SJCRH30 (cell line): Measurements from ENCODE around the gene KIF1B. TPM values are rescaled to one million over a fixed set of nuclear protein-coding genes. Genes with fewer than 3 reads are reported as not detected.
"Not testable (repeated sequence)": the region's sequence is repeated elsewhere in the genome, so short reads cannot be mapped to it uniquely, and the experiment has no call there.

Experiments
- DNase-seq, 2 experiments: peaks; one replicate each; pipeline ENCODE4 v3.0.0-alpha.2; 2015 to 2020
- H3K27ac ChIP-seq: fragments of 250-450 bp; sonication (Bioruptor Pico); 2 replicates; pipeline ENCODE4 v1.5.1; 2020; ENCODE audit warnings: mild to moderate bottlenecking, moderate library complexity
- H3K27me3 ChIP-seq: fragments of 250-450 bp; sonication (Bioruptor Pico); 2 replicates; pipeline ENCODE4 v1.5.1; 2020; ENCODE audit warnings: mild to moderate bottlenecking, moderate library complexity
- H3K36me3 ChIP-seq: fragments of 250-450 bp; sonication (Bioruptor Pico); 2 replicates; pipeline ENCODE4 v1.5.1; 2020; ENCODE audit warnings: mild to moderate bottlenecking, moderate library complexity
- H3K4me1 ChIP-seq: fragments of 250-450 bp; sonication (Bioruptor Pico); 2 replicates; pipeline ENCODE4 v1.5.1; 2020; ENCODE audit warnings: mild to moderate bottlenecking, moderate library complexity
- H3K4me3 ChIP-seq: fragments of 250-450 bp; sonication (Bioruptor Pico); 2 replicates; pipeline ENCODE4 v1.5.1; 2020; ENCODE audit warnings: mild to moderate bottlenecking, moderate library complexity
- H3K9me3 ChIP-seq: fragments of 250-450 bp; sonication (Bioruptor Pico); replicated peaks from 2 replicates; pipeline ENCODE4 v1.5.1; 2020; ENCODE audit warnings: mild to moderate bottlenecking, moderate library complexity
- total RNA-seq: library from RNA; depleted of rRNA; stranded (reverse); fragments of >200 nt; shearing (Covaris generic); gene quantifications from 2 replicates; pipeline ENCODE4 v1.2.3, GENCODE V29; 2014

KIF1B gene
- total RNA-seq, 1 experiment from 2014 or later: 54.8 TPM

DNA sequence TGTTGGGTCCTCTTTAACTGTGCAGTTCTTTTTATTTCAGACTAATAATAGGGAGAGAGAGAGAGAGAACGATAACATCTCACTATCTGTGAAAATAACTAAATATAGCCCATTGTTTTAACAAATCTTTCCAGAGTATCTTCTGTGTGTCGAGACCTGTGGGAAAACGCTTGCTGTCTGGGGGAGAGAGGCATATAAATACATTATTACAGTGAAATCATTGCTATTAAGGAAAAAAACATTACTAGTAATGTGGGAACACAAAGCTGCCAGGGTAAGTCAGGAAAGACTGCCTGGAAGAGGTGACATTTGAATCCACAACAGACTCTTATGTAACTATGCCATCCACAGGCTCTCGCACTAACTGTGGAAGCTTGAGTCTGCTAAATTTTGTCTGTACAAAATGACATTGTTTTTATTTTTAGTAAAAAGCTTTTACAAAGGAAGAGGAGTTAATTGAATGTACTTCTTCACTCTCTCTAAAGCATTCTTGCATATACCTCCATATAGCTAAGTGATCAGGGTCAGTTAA, 128.7 kb downstream of the KIF1B start:
- Histone ChIP-seq H3K4me1 (0 out of 2 replicates have a peak, but pooled peaks cover 4% of the 10 kb centered on the region), H3K27ac (no peak overlapping the region), H3K4me3 (no peak overlapping the region), H3K9me3 (no peaks in the 10 kb centered on the region), H3K27me3 (no peaks in the 10 kb centered on the region), H3K36me3 (peaks cover 8% of the 10 kb centered on the region; the same call in 1 of the 2 replicates)
- no peak for DNase-seq

DNA sequence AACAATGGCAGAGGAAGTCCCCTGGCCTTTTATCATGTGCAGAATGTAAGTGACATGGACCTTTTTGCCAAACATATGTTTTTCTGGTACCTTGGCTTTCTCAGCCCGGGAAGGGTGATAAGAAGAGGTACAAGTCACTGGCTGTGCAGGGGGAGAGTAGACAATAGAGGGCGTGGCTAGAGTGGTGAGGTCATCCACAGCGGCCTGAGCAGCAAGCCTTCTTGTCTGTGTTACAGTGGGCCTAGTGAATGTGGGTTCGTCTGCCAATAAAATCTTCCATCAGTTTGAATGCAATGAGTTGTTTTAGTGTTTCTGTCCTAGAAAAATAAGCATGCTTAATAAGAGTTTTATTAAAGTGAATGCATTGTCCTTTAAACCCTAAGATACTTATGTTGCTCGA, 129.4 kb downstream of the KIF1B start:
- H3K4me3 ChIP-seq: no peak overlapping the region
- DNase-seq: peak; percentile 72 to 76
- H3K4me1 ChIP-seq: 0 out of 2 replicates have a peak, but pooled peaks cover 4% of the 10 kb centered on the region
- H3K27me3 ChIP-seq: no peaks in the 10 kb centered on the region
- H3K36me3 ChIP-seq: peaks cover 8% of the 10 kb centered on the region; the same call in 1 of the 2 replicates
- H3K9me3 ChIP-seq: no peaks in the 10 kb centered on the region
- H3K27ac ChIP-seq: no peak overlapping the region

DNA sequence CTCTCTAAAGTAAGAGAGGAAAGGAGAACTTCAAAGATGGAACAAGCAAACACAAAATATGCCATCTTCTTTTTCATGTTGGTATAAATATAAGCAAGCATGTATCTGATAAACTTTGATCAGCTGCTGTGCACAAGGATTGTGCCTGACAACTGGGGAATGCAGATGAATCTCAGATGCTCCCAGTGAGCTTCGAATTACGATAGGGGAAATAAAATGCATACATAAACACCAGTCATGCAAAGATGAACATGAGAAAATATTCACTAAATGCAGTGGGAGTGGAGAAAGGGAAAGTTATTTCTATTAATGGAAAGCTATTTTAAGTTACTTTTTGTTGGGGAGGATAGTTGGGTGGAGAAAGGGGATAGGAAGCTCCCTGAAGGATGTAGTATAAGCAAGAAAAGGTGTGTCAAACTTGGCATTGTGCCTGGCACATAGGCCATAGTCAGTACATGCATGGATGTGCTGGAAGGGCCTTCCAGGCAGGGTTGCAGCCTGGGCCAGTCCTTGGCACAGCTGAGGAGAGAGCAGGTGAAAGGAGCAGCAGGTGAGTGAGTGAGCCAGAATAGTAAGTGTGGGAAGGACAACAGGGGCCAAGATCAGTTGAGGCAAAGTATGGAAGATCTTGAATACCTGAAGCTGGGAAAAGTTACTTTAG, 130.7 kb downstream of the KIF1B start:
- Histone ChIP-seq H3K9me3 (no peaks in the 10 kb centered on the region), H3K4me1 (0 out of 2 replicates have a peak, but pooled peaks cover 4% of the 10 kb centered on the region), H3K36me3 (peaks cover 8% of the 10 kb centered on the region; the same call in 1 of the 2 replicates), H3K27me3 (no peaks in the 10 kb centered on the region), H3K27ac (no peak overlapping the region), H3K4me3 (no peak overlapping the region)
- DNase-seq: no peak

DNA sequence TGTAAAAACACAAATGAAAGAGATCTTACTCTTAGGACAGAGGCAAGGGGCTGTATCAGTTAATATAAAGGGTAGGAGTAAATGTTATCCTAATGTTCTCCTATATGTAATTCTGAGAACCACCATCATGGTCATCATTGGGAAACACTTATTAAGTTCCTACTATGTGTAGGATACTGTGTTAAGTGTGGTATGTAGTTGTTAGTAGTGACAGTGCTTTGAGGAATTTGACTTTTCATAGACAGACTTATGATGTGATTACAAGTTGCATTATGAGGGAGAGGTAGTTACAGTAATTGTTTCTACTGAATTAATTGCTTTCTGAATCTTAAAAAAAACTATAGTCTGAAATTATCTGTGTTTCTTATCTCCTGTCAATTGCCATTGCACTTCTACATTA, 136.7 kb downstream of the KIF1B start:
- Histone ChIP-seq H3K36me3 (peaks cover 8% of the 10 kb centered on the region; the same call in 1 of the 2 replicates), H3K4me1 (no peaks in the 10 kb centered on the region), H3K9me3 (no peaks in the 10 kb centered on the region), H3K4me3 (no peak overlapping the region), H3K27ac (no peak overlapping the region), H3K27me3 (no peaks in the 10 kb centered on the region)
- no peak for DNase-seq

DNA sequence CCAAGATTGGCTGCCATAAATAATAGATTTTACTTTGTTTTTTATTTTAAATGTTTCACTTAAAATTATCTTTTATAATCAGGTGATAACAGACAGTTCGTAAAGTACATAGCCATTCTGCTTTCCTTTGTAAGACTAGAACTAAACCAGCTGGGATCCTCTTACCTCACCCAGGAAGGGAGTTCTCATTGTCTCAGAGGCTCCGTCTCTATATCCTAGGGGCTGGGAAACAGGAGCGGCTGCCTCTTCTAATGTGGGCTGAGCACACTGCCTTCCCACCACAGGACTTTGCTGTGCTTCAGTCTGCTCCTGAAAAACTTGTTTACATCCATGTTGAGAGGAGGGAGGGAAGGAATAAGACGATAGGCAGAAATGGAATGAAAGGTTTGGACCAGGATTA, 142.9 kb downstream of the KIF1B start:
- Histone ChIP-seq H3K36me3 (no peaks in the 10 kb centered on the region), H3K27me3 (no peaks in the 10 kb centered on the region), H3K4me3 (no peak overlapping the region), H3K4me1 (no peaks in the 10 kb centered on the region), H3K27ac (no peak overlapping the region), H3K9me3 (no peaks in the 10 kb centered on the region)
- peak in 1 of 2 experiments; percentile 15 for DNase-seq

DNA sequence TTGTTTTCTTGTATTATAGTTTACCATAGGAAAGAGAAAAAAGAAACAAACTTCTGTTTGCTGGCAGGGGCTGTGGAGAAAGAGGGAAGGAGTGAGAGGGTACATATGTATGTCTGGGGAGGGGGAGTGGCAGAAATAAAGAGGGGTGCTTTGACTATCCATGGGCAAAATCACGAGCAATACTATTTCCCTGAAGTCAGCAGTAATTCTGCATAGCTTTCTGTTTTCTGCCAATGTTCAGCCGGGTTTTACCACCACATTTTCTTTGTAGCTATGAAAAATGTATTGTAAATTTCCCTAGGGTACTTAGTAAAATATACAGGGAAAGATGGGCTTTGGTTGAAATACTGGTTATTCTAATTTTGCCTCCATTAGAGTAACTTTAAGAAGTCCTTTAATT, 143.3 kb downstream of the KIF1B start:
- Histone ChIP-seq H3K27ac (no peak overlapping the region), H3K9me3 (no peaks in the 10 kb centered on the region), H3K4me1 (no peaks in the 10 kb centered on the region), H3K36me3 (no peaks in the 10 kb centered on the region), H3K4me3 (no peak overlapping the region), H3K27me3 (no peaks in the 10 kb centered on the region)
- no peak for DNase-seq

DNA sequence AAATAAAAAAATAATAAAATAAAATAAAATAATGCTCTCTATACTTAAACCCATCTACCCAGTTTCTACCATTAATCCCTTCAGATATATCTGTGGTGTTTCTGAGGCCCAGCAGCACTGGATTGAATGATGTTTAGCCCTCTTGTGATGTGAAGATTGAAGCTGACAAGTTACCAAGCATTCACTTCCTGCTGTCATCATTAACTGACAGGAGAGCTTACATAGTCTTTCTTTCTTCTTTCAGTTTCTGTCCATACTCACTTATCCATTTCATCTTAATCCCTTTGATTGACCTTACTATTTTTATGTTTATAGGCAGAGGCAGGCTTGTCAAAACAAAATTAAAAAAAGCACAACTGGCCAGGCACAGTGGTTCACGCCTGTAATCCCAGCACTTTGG, 149.7 kb downstream of the KIF1B start:
- Histone ChIP-seq H3K36me3 (peaks cover 6% of the 10 kb centered on the region; the same call in 1 of the 2 replicates), H3K4me1 (no peaks in the 10 kb centered on the region), H3K9me3 (no peaks in the 10 kb centered on the region), H3K4me3 (no peak overlapping the region), H3K27me3 (no peaks in the 10 kb centered on the region), H3K27ac (no peak overlapping the region)
- no peak for DNase-seq

DNA sequence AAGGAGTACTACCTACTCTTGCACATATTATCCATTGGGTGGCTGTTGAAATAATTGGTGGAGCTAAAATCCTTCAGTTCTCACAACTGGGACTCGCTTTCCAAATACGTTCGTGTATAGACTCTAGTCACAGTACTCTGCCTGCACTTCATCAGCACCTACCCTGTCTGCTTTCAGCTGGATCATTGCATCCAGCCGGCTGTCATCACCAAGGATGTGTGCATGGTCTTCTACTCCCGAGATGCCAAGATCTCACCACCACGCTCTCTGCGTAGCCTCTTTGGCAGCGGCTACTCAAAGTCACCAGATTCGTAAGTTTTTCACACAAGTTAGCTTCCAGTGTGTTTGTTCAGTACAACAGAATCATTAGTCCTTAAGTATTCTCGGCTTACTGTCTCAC, 151.1 kb downstream of the KIF1B start:
- Histone ChIP-seq H3K27ac (no peak overlapping the region), H3K36me3 (peaks cover 15% of the 10 kb centered on the region), H3K4me3 (no peak overlapping the region), H3K4me1 (no peaks in the 10 kb centered on the region), H3K27me3 (no peaks in the 10 kb centered on the region), H3K9me3 (no peaks in the 10 kb centered on the region)
- no peak for DNase-seq

DNA sequence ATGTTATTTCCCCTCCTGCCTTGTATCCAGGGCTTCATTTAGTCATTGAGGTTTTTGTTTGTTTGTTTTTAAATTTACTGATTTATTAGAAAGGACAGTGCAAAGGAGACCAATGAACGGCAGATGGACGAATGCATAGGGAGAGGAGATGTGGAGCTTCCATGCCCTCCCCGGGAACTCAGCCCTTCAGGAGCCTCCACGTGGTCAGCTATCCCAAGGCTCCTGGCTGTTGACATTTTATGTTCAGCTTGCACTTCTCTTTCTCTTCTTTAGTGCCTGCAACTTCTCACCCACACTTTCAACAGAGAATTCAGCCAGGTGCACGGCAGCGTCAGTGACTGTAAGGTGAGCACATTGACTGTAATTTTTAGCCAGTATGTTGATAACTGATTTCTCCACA, 157.8 kb downstream of the KIF1B start:
- no peak for DNase-seq
- Histone ChIP-seq H3K4me3 (no peak overlapping the region), H3K4me1 (no peaks in the 10 kb centered on the region), H3K9me3 (no peaks in the 10 kb centered on the region), H3K27ac (no peak overlapping the region), H3K36me3 (peaks cover 19% of the 10 kb centered on the region), H3K27me3 (no peaks in the 10 kb centered on the region)

DNA sequence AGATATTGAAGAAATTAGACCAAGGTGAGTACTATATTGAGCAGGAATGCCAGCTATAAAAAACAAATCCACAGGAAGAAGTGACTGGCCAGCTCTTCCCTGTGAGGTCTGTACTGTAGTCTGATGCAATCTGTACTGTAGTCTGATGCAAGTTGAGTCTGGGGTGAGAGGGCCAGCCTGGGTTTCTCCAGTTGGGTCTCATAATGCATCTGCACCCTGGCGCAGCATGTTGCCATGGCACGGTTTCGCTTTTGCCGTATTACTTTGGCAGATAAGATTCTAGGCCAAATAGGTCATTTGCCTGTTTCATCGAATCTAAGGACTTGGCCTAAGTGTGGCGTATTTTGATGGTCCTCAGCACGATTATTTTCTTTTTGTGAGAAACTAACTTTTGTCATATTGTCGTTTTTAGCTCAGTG, 164.1 kb downstream of the KIF1B start:
- H3K4me3 ChIP-seq: no peak overlapping the region
- H3K9me3 ChIP-seq: no peaks in the 10 kb centered on the region
- H3K27ac ChIP-seq: no peak overlapping the region
- peaks cover 10% of the 10 kb centered on the region for H3K4me1 ChIP-seq
- H3K27me3 ChIP-seq: no peaks in the 10 kb centered on the region
- DNase-seq: no peak
- H3K36me3 ChIP-seq: peaks cover 9% of the 10 kb centered on the region

DNA sequence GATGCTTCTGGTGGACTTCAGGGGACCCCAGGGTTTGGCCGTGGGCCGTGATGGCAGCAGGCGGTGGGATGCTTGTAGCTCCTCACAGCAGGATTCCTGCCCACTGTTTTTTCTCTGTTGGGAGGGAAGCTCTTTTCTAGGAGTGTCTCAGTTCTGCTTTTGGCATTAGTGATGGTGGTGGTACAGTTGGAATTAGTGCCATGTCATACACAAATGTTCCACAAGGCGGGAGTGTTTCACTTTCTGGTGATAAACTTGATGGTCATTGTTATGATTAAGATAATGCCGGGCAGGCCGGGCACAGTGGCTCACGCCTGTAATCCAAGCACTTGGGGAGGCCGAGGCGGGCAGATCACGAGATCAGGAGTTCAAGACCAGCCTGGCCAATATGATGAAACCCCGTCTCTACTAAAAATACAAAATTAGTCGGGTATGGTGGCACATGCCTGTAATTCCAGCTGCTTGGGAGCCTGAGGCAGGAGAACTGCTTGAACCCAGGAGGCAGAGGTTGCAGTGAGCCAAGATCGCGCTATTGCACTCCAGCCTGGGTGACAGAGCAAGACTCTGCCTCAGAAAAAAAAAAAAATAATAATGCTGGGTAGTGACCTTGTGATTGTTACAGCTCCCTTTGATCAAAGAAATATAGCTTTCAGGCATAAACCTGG, 167.1 kb downstream of the KIF1B start:
- H3K36me3 ChIP-seq: not testable (repeated sequence)
- peak overlapping the region; percentile 46 for H3K27ac ChIP-seq
- peak; percentile 77 to 87 for DNase-seq

DNA sequence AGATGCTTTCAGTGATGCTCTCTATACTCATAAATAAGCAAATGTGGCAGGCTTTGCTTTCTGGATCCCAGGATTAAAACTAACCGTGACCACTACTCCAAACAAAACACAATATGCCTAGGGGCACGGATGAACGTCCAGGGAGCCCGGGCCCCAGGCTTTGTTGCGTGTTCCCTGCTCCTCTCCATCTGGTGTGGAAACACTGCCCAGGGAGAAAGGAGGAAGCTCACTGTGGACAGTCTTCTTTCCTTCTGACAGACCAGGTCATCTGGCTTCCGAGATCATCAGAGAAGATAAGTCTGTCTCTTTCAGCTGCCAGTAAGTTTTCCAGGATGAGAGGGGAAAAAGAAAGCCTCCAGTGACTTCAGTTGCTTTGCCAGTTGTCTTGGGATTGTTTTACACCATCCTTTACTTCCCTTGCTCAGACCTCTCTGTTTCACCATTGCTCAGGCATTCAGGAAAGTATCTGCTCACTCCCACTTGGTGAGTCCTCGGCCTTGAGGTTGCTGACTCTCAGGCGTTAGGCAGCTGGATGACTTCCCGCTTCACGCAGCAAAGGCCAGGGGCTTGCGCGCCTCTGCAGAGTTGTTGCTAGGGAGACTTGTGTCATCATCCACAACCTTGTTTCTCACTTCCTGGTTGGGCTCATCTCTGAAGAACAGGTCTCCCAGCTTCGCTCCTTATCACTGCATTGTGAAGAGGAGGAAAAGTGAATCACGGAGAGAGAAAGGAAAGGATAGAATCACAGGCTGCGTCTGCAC, 167.9 kb downstream of the KIF1B start:
- Histone ChIP-seq H3K4me3 (no peak overlapping the region), H3K27ac (peak overlapping the region; percentile 46), H3K36me3 (0 out of 2 replicates have a peak, but pooled peaks cover 3% of the 10 kb centered on the region), H3K4me1 (peaks cover 18% of the 10 kb centered on the region), H3K27me3 (no peaks in the 10 kb centered on the region), H3K9me3 (no peaks in the 10 kb centered on the region)
- DNase-seq: peak; percentile 57 to 74

More for the DNA sequence above, 167.1 kb downstream of the KIF1B start:
- not testable (repeated sequence) for H3K9me3 ChIP-seq, H3K27me3 ChIP-seq, H3K4me3 ChIP-seq
- H3K4me1 ChIP-seq: peaks cover 18% of the 10 kb centered on the region

DNA sequence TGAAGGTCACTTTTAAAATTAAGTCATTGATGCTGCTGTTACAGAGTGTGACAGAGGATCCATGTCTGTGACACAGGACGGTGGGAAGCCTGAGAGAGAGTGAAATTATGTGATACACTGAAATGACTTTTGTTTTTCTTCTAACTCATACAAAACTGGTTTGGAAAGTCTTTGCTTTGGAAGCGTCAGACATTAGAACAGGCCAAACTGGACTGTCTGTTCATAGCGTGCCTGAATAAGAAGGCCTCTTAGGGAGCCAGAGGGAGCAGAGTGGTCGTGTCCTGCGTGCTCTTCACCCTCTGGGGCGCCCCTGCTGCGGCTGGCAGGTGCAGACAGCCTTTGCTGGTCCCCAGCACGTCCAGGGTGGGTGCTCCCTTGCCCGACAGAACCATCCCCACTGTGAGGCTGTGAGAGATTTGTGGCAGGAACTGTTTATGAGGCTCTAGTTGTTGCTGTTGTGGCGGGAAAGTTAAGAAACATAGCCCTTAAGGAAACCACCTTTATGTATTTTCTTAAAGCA, 168.8 kb downstream of the KIF1B start:
- DNase-seq: no peak
- Histone ChIP-seq H3K4me1 (peaks cover 18% of the 10 kb centered on the region), H3K9me3 (no peaks in the 10 kb centered on the region), H3K4me3 (no peak overlapping the region), H3K27me3 (no peaks in the 10 kb centered on the region), H3K27ac (no peak overlapping the region; the same call in 1 of the 2 replicates), H3K36me3 (0 out of 2 replicates have a peak, but pooled peaks cover 3% of the 10 kb centered on the region)

DNA sequence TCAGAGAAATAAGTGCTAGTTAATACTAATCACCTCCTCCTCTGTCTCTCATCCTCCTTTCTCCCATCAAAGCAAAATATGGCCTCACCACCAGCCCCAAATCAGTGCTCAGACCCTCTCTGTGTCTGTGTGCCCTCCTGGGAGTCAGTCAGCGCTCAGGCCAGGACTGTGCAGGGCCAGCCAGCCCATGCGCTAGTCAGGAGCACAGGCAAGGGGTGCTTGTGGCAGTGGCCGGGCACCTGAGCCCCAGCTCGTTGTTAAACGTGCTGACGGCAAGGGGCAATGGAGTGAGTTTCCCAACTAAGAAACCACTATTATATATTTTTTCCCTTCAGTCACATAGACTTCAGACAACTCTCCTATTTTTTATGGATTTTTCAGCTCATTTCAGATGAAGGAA, 169.3 kb downstream of the KIF1B start:
- Histone ChIP-seq H3K4me1 (peaks cover 18% of the 10 kb centered on the region), H3K27me3 (no peaks in the 10 kb centered on the region), H3K4me3 (no peak overlapping the region), H3K27ac (no peak overlapping the region), H3K9me3 (no peaks in the 10 kb centered on the region), H3K36me3 (0 out of 2 replicates have a peak, but pooled peaks cover 3% of the 10 kb centered on the region)
- DNase-seq: no peak
